Brain pericyte (primary cell): Measurements from ENCODE around the gene TNFRSF8.

Source experiments
- DNase-seq: peaks from one replicate; pipeline ENCODE4 v3.0.0-alpha.2; 2012; ENCODE audit warnings: low read depth, low spot score

Gene TNFRSF8

GRCh38 chr1:12188115-12188514 is 125.0 kb downstream of the TNFRSF8 start:
- no peak for DNase-seq

DNA sequence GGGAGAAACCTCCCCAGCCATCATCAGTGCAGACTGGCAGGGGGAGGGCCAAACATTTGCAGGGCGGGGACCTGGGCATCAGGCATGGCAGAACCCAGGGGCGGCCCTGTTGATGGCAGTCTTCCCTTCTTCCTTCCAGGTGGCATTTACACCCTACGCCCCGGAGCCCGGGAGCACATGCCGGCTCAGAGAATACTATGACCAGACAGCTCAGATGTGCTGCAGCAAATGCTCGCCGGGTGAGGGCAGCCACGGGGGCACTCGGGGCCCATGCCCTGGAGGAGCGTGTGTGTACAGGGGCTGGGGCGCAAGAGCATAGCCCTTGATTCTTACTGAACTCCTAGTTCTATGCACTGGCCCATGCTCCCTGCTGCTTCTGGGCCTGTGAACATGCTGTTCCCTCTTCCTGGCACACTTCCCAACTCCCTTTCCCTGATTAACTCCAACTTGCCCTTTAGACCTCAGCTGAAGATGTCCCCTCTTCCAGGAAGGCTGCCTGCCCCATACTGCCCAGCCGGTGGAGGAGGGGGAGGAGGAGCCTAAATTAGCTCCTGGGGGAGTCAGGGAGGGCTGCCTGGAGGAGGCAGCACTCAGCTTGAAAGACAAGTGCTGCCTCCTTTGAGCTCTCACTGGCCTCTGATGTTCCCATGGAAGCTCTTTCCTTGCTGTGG is 125.7 kb downstream of the TNFRSF8 start:
- no peak for DNase-seq

- DNase-seq, result no peak
Measured at GRCh38 chr1:12189328-12189682, 126.2 kb downstream of the TNFRSF8 start.

DNA sequence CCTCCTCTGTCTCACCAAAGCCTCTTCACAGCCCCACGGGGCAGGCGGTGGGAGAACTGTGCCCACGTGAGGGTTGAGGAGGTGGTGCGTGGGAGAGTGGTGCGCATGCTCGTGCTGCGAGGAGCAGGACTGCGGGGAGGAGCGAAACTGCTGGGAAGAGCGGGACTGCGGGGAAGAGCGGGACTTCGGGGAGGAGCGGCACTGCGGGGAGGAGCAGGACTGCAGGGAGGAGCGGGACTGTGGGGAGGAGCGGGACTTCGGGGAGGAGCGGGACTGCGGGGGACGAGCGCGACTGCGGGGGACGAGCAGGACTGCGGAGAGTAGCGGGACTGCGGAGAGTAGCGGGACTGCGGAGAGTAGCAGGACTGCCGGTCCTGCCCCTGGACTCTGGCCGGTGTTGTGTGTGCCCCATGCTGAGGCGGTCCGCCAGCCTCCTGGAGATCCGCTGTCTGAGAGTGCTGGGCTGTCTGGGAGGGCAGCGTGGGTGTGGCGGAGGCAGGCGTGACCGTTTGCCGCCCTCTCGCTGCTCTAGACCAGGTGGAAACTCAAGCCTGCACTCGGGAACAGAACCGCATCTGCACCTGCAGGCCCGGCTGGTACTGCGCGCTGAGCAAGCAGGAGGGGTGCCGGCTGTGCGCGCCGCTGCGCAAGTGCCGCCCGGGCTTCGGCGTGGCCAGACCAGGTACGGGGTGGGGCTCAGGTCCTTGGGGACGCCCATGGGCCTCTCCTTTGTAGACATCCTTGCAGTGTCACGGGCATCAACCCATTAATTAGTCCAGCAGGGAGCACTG is 128.3 kb downstream of the TNFRSF8 start:
- DNase-seq, result no peak
